ENCODE measurements around the gene FRMD6.

- no peak for TF ChIP-seq POLR2A (IDR thresholded peaks at IDR 0.05; ENCODE audit: low read depth, low read length)
- TF ChIP-seq POLR2AphosphoS5 (IDR thresholded peaks at IDR 0.05; ENCODE audit: low read depth, low read length), result no peak
Measured at GRCh38 chr14:51691176-51691575, 39.5 kb downstream of the FRMD6 start.

Measured in GM12892 (cell line).